ENCODE measurements around the gene OR6J1.

GRCh38 chr14:22598896-22599244, 45.3 kb downstream of the OR6J1 start:
- TF ChIP-seq RCOR1 (IDR thresholded peaks at IDR 0.05; ENCODE audit: low read length) (no peak), MAX (IDR thresholded peaks at IDR 0.05; ENCODE audit: low read depth) (peak; percentile 49; the same call in 1 of the 2 replicates), CTCF (IDR thresholded peaks at IDR 0.05) (peak; percentile 39), POLR2AphosphoS5 (IDR thresholded peaks at IDR 0.05; ENCODE audit: low read depth, low read length) (no peak), RAD21 (IDR thresholded peaks at IDR 0.05; ENCODE audit: low read length) (no peak), RXRA (IDR thresholded peaks at IDR 0.05; ENCODE audit: borderline replicate concordance, low read depth) (no peak), PBX3 (IDR thresholded peaks at IDR 0.05) (no peak), EP300 (IDR thresholded peaks at IDR 0.05; ENCODE audit: borderline replicate concordance in 1 of 2, low read depth in 1 of 2, low read length in 1 of 2) (no peak), TAF1 (IDR thresholded peaks at IDR 0.05; ENCODE audit: borderline replicate concordance, low read depth, low read length) (no peak), GATA2 (CRISPR knock-in tag; IDR thresholded peaks at IDR 0.05) (no peak), FOXM1 (IDR thresholded peaks at IDR 0.05; ENCODE audit: low read depth) (no peak)
- TF ChIP-seq, protein P1, sequence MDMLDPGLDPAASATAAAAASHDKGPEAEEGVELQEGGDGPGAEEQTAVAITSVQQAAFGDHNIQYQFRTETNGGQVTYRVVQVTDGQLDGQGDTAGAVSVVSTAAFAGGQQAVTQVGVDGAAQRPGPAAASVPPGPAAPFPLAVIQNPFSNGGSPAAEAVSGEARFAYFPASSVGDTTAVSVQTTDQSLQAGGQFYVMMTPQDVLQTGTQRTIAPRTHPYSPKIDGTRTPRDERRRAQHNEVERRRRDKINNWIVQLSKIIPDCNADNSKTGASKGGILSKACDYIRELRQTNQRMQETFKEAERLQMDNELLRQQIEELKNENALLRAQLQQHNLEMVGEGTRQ (IDR thresholded peaks at IDR 0.05; ENCODE audit: borderline replicate concordance, low read depth, low read length) = no peak

Measured in SK-N-SH (cell line).